Measurements from ENCODE around the gene KIAA1217. TPM values are rescaled to one million over a fixed set of nuclear protein-coding genes. Genes with fewer than 3 reads are reported as not detected.

The KIAA1217 gene
- 49.0 and 60.5 TPM in 2 replicates for total RNA-seq

GRCh38 chr10:24208661-24209431 is at the start of gene KIAA1217:
TSS of gene KIAA1217 (plus strand) at chr10:24209138. CDS start at chr10:24209194, 56 bp downstream.

Small RNAs within 50 kb of the gene (small RNA-seq; reads per million reads assigned to genes)
- 0.17 reads per million for gene AC063961.1
- not detected for gene MIR603

Data from placental epithelial cell (primary cell).